GM13976 (cell line): ENCODE results near the gene CPNE5.
A peak's percentile ranks its signal among the peaks of the same experiment; 100 is the strongest.

Source experiments
- DNase-seq: peaks from one replicate; pipeline ENCODE4 v3.0.0; 2012; ENCODE audit warnings: low spot score
- CTCF ChIP-seq: IDR thresholded peaks from 2 replicates; pipeline ENCODE4 v1.5.1; 2012; ENCODE audit warnings: borderline replicate concordance, mild to moderate bottlenecking; ENCODE audit not compliant: insufficient read depth; ENCODE audit errors: extremely low read depth, missing control alignments, control extremely low read depth
- in situ Hi-C: fragments of 300-500 bp; cut with MboI; formaldehyde crosslinking; loops from one replicate; pipeline ENCODE4 v1.12.0; 2022; ENCODE audit warnings: low sequenced_read_pairs, mixed read lengths, inconsistent platforms; ENCODE audit not compliant: unreplicated experiment

Gene CPNE5

GRCh38 chr6:36838896-36839748 lies at the start of gene CPNE5:
CPNE5 (minus strand) TSS chr6:36839444; CDS start chr6:36839377, 67 bp downstream.
- in situ Hi-C loops: no loop called here
- TF ChIP-seq CTCF: no peak
- no peak for DNase-seq

DNA sequence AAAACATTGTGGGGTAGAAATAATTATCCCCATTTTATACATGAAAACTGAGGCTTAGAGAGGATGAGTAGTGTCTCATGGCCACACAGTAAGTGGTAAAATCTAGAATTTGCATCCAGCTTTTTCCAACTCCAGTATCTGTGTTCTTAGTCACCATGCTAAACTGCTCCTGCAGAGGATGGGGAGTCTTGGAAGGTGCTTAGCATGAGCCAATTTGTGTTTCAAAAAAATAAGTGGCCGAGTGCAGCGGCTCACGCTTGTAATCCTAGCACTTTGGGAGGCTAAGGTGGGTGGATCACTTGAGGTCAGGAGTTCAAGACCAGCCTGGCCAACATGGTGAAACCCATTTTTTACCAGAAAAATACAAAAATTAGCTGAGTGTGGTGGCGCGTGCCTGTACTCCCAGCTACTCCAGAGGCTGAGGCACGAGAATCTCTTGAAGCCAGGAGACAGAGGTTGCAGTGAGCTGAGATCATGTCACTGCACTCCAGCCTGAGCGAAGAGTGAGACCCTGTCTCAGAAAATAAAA lies 48.9 kb upstream of the CPNE5 start:
- TF ChIP-seq CTCF: no peak
- in situ Hi-C loops: loop anchor here (10.0 kb wide), 1 partner anchor 117 kb away; the partner anchor contains the start of gene FGD2
- no peak for DNase-seq

GRCh38 chr6:36886950-36887618 lies 47.8 kb upstream of the CPNE5 start:
- DNase-seq: no peak
- in situ Hi-C loops: loop anchor here (10.0 kb wide), 1 partner anchor 118 kb away; the partner anchor contains the start of gene FGD2
- TF ChIP-seq CTCF: no peak

DNA sequence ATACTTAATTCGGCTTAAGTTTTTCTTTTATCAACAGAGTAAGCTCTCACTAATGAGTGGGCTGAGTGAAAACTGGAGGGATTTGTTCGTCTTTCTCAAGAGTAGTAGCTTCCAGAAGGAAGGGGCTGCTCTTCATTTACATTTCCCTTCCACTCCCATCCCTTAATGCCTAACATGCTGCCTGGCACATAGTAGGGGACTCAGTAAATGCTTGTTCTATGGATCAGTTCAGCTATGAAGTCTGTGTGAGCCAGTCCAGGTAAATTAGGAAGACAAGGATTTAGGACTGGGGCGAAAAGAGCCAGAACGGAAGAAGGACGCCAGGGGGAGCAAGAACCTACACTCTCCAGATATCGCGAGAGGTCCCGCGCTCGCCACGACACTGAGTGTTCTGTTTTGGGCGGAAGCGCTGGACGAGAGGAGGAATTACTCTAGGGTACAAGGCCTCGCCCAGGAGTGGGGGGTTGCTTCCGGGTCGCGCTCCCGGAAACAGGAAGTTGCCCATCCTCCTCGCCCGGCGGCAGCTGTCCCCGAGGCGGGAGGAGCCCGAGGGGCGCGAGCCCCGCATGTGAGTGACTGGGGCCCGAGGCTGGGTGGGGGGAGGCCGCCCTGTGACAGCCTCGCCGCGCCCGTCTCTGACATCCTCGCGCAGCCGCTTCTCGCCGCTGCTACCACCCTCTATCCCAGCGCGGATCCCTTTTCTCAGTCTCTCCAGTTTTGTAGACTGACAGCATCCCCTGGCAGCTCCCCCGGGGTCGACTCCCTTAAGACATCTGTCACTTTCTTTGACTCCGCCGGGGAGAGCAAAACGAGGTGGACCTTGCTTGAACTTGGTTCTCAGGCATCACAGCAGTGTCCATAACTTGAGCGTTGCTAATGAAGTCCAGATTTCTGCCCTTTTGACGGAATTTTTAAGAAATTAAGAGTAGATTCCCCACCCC lies 46.5 kb upstream of the CPNE5 start, which contains the start of gene C6orf89:
C6orf89 (plus strand) TSS at position 492 of the 941 bp plus-strand sequence. CDS start 13,493 bp downstream, outside the sequence.
- DNase-seq: peak; percentile 94
- in situ Hi-C loops: loop anchor here (10.0 kb wide), 1 partner anchor 119 kb away; the partner anchor contains the start of gene FGD2
- TF ChIP-seq CTCF: peak; percentile 75

GRCh38 chr6:36884610-36885009 lies 45.4 kb upstream of the CPNE5 start:
- in situ Hi-C loops: loop anchor here (10.0 kb wide), 1 partner anchor 120 kb away; the partner anchor contains the start of gene FGD2
- no peak for TF ChIP-seq CTCF
- no peak for DNase-seq
